ENCODE results near the gene PPFIA4. TPM values are rescaled to one million over a fixed set of nuclear protein-coding genes. Genes with fewer than 3 reads are reported as not detected.

The PPFIA4 gene
- total and polyA plus RNA-seq, 8 donors, result 0.29 to 2.2 (median 0.89) TPM; not detected in 1

DNA sequence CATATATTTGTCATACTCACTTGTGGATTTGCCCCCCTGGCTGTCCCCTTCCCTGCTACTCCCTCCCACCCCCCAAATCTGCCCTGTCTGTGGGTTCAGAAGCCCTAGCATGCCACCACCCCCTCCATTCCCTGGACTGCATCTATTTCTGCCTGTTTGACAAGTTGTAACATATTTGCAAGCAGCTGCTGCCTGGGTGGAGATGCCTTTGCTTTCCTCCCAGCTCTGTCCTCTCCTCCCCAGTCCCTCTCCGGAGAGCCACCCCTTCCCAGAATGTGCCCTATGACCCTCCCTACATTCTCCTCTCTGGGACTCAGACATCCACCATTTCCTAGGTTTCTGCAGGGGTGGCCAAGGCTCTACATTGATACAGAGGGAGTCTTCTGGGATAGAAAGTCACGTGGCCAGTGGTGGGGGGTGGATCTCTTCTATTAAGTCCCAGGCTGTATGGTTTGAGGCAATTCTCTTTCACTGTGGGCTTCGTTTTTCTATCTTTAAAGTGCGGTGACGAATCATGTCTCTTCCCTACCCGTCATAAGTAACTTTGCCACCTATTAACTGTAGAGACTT lies 65.6 kb downstream of the PPFIA4 start:
- Histone ChIP-seq H3K36me3 (no peaks in the 10 kb centered on the region), H3K27me3 (peaks cover 0 to 28% (median 4%) of the 10 kb centered on the region in 3 donors), H3K4me3 (no peak overlapping the region), H3K4me1 (no peaks in the 10 kb centered on the region), H3K9me3 (peaks cover 4 to 26% (median 17%) of the 10 kb centered on the region in 4 donors), H3K27ac (no peak overlapping the region)
- WGBS, 5 donors, result 63 to 77% (median 72%) methylated on average over 6 of the region's 6 CpGs
- intact Hi-C loops (cut with DNase I; ENCODE audit: low total_unique reads), result no loop called here
- TF ChIP-seq POLR2AphosphoS5 (IDR thresholded peaks at IDR 0.05) (no peak), POLR2A (IDR thresholded peaks at IDR 0.05) (no peak), EP300 (IDR thresholded peaks at IDR 0.05) (no peak), CTCF (IDR thresholded peaks at IDR 0.05) (no peak)
- DNase-seq, result peak in 1 of 2 donors; percentile 11

DNA sequence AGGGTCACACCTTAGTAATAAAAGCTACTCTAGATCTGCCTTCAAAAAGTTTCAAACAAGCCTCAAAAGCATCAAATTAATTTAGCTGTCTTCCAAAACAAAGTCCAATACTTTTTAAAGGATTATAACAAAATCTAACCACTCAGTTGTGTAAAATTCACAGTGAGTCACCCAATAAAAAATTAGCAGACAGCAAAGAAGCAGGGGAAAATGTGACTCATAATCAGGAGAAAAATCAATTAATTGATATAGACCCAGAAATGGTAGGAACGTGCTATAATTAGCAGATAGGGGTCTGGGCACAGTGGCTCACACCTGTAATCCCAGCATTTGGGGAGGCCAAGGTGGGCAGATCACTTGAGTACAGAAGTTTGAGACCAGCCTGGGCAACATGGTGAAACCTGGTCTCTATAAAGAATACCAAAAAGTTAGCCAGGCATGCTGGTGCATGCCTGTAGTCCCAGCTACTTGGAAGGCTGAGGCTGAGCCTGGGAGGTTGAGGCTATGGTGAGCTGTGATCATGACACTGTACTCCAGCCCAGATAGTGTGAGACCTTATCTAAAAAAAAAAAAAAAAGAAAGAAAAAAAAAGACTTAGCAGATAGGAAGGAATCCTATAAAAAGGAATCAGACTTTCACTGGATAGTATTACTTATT lies 67.6 kb downstream of the PPFIA4 start:
- no peaks in the 10 kb centered on the region for H3K4me1 ChIP-seq
- no peak for TF ChIP-seq EP300 (IDR thresholded peaks at IDR 0.05)
- H3K36me3 ChIP-seq, result no peaks in the 10 kb centered on the region
- DNase-seq, result no peak
- H3K27me3 ChIP-seq, result peaks cover 0 to 35% (median 4%) of the 10 kb centered on the region in 3 donors
- peaks cover 4 to 30% (median 17%) of the 10 kb centered on the region in 4 donors for H3K9me3 ChIP-seq
- 60 to 78% (median 72%) methylated on average over 1 of the region's 1 CpG for WGBS, 5 donors
- intact Hi-C loops (cut with DNase I; ENCODE audit: low total_unique reads), result no loop called here
- H3K27ac ChIP-seq, result no peak overlapping the region
- no peak overlapping the region for H3K4me3 ChIP-seq

GRCh38 chr1:203095061-203095690 lies 68.9 kb downstream of the PPFIA4 start:
- intact Hi-C loops (cut with DNase I; ENCODE audit: low total_unique reads), result no loop called here
- no peak for DNase-seq
- no peaks in the 10 kb centered on the region for H3K36me3 ChIP-seq
- TF ChIP-seq CTCF (IDR thresholded peaks at IDR 0.05), result no peak
- no peak for TF ChIP-seq EP300 (IDR thresholded peaks at IDR 0.05)
- no peak for TF ChIP-seq POLR2AphosphoS5 (IDR thresholded peaks at IDR 0.05)
- no peak for TF ChIP-seq POLR2A (IDR thresholded peaks at IDR 0.05)
- H3K4me3 ChIP-seq, result no peak overlapping the region
- no peaks in the 10 kb centered on the region for H3K4me1 ChIP-seq
- peaks cover 4 to 30% (median 17%) of the 10 kb centered on the region in 4 donors for H3K9me3 ChIP-seq
- H3K27me3 ChIP-seq, result peaks cover 0 to 23% (median 4%) of the 10 kb centered on the region in 3 donors
- 90 to 96% (median 95%) methylated on average over 1 of the region's 1 CpG for WGBS, 5 donors
- H3K27ac ChIP-seq, result no peak overlapping the region

GRCh38 chr1:203096566-203096965 lies 70.3 kb downstream of the PPFIA4 start:
- Histone ChIP-seq H3K36me3 (no peaks in the 10 kb centered on the region), H3K4me3 (no peak overlapping the region), H3K4me1 (no peaks in the 10 kb centered on the region), H3K27me3 (peaks cover 0 to 12% (median 4%) of the 10 kb centered on the region in 3 donors), H3K27ac (no peak overlapping the region), H3K9me3 (peaks cover 4 to 30% (median 17%) of the 10 kb centered on the region in 4 donors)
- peak in 1 of 2 donors; percentile 9 for DNase-seq
- TF ChIP-seq POLR2AphosphoS5 (IDR thresholded peaks at IDR 0.05) (no peak), POLR2A (IDR thresholded peaks at IDR 0.05) (no peak), CTCF (IDR thresholded peaks at IDR 0.05) (no peak), EP300 (IDR thresholded peaks at IDR 0.05) (no peak)
- intact Hi-C loops (cut with DNase I; ENCODE audit: low total_unique reads), result no loop called here
